Smooth muscle cell (in vitro differentiated cells): ENCODE measurements around the gene RGL4. TPM values are rescaled to one million over a fixed set of nuclear protein-coding genes. Genes with fewer than 3 reads are reported as not detected.
"Not testable (repeated sequence)": the region's sequence is repeated elsewhere in the genome, so short reads cannot be mapped to it uniquely, and the experiment has no call there.

ENCODE experiments used
- DNase-seq: peaks from one replicate; lab custom pipeline; 2025; ENCODE audit not compliant: unreplicated experiment; lab: John Stamatoyannopoulos, UW
- H2AFZ ChIP-seq: fragments of 200-600 bp; sonication (generic); 2 replicates; pipeline ENCODE4 v1.6.0; 2016; ENCODE audit warnings: antibody characterized with exemption, low read depth, mild to moderate bottlenecking
- H3F3A ChIP-seq: fragments of 200-600 bp; sonication (generic); 2 replicates; pipeline ENCODE4 v1.6.0; 2017; ENCODE audit warnings: antibody characterized with exemption, low read depth
- H3K27ac ChIP-seq: fragments of 200-600 bp; sonication (generic); 2 replicates; pipeline ENCODE4 v1.5.1; 2016; ENCODE audit warnings: low read depth, mild to moderate bottlenecking
- H3K27me3 ChIP-seq: fragments of 200-600 bp; sonication (generic); 2 replicates; pipeline ENCODE4 v1.6.1; 2016; ENCODE audit warnings: low read depth, mild to moderate bottlenecking
- H3K36me3 ChIP-seq: fragments of 200-600 bp; sonication (generic); 2 replicates; pipeline ENCODE4 v1.5.1; 2016; ENCODE audit warnings: low read depth
- H3K4me1 ChIP-seq: fragments of 200-600 bp; sonication (generic); 2 replicates; pipeline ENCODE4 v1.5.1; 2016; ENCODE audit warnings: low read depth
- H3K4me2 ChIP-seq: fragments of 200-600 bp; sonication (generic); 2 replicates; pipeline ENCODE4 v1.6.0; 2016; ENCODE audit warnings: mild to moderate bottlenecking
- H3K4me3 ChIP-seq: fragments of 200-600 bp; sonication (generic); 2 replicates; pipeline ENCODE4 v1.5.1; 2016; ENCODE audit warnings: mild to moderate bottlenecking
- H3K79me2 ChIP-seq: fragments of 200-600 bp; sonication (generic); 2 replicates; pipeline ENCODE4 v1.6.0; 2016; ENCODE audit warnings: low read depth, mild to moderate bottlenecking
- H3K9ac ChIP-seq: fragments of 200-600 bp; sonication (generic); 2 replicates; pipeline ENCODE4 v1.6.0; 2016; ENCODE audit warnings: low read depth
- H3K9me3 ChIP-seq: fragments of 200-600 bp; sonication (generic); replicated peaks from 2 replicates; pipeline ENCODE4 v1.5.1; 2016; ENCODE audit warnings: low read depth
- H4K20me1 ChIP-seq: fragments of 200-600 bp; sonication (generic); 2 replicates; pipeline ENCODE4 v1.6.0; 2016; ENCODE audit warnings: low read depth
- CTCF ChIP-seq: fragments of 200-600 bp; sonication (generic); IDR thresholded peaks from 2 replicates; pipeline ENCODE4 v1.5.1; 2017; ENCODE audit warnings: borderline replicate concordance, mild to moderate bottlenecking, antibody characterized with exemption; ENCODE audit not compliant: insufficient read depth, poor library complexity, severe bottlenecking
- WGBS: methylation state at CpG from one replicate; pipeline ENCODE4 v1.1.7; 2016; ENCODE audit warnings: low lambda C conversion rate; 5-methylcytosine and 5-hydroxymethylcytosine counted together
- polyA plus RNA-seq: library from polyadenylated mRNA; unstranded; fragments of >200 nt; fragmentation: Nextera tagmentation; extraction: Ambion mirVana; gene quantifications from 2 replicates; pipeline ENCODE4 v1.2.1, GENCODE V29; 2016
- total RNA-seq: library from RNA; depleted of rRNA; stranded (reverse); fragments of >200 nt; gene quantifications from 2 replicates; pipeline ENCODE4 v1.2.3, GENCODE V29; 2014

Gene RGL4
- total and polyA plus RNA-seq, 2 experiments from 2014 or later, result 0.23 TPM; not detected in 1

- no peaks in the 10 kb centered on the region for H3K79me2 ChIP-seq
- no peak for TF ChIP-seq CTCF
- H3K4me2 ChIP-seq, result no peak overlapping the region
- H3F3A ChIP-seq, result no peaks in the 10 kb centered on the region
- no peaks in the 10 kb centered on the region for H3K9me3 ChIP-seq
- H3K27me3 ChIP-seq, result no peaks in the 10 kb centered on the region
- H2AFZ ChIP-seq, result no peak overlapping the region
- no peak overlapping the region for H3K4me3 ChIP-seq
- H4K20me1 ChIP-seq, result no peaks in the 10 kb centered on the region
- no peaks in the 10 kb centered on the region for H3K4me1 ChIP-seq
- H3K27ac ChIP-seq, result no peak overlapping the region
- H3K36me3 ChIP-seq, result no peaks in the 10 kb centered on the region
- no peak overlapping the region for H3K9ac ChIP-seq
- WGBS, result 95% methylated on average over 7 of the region's 7 CpGs
- no peak for DNase-seq
These were observed 38.5 kb upstream of the RGL4 start for GRCh38 chr22:23652286-23652685.

DNA sequence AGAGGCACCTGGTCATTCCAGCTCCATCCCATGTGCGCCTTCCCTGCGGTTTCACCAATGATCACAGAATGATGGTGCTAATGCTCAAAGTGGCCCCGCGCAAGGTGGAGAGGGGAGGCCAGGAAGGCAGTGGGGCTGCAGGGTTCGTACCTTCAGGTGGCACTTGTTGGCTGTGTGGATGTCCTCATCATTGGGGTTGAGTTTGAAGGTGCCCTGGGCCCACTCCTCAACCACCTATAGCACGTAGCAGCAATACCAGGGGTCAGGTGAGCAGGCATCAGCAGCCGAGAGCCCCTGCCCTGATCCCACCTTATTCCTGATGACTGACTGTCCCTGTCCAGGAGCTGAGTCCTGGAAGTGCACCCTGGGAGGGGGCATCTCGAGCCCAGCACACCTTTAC, 38.1 kb upstream of the RGL4 start:
- H3K9ac ChIP-seq, result no peak overlapping the region
- no peaks in the 10 kb centered on the region for H4K20me1 ChIP-seq
- H3K9me3 ChIP-seq, result no peaks in the 10 kb centered on the region
- H3K36me3 ChIP-seq, result no peaks in the 10 kb centered on the region
- no peaks in the 10 kb centered on the region for H3K79me2 ChIP-seq
- no peak overlapping the region for H3K4me3 ChIP-seq
- no peak for DNase-seq
- no peak for TF ChIP-seq CTCF
- H3F3A ChIP-seq, result no peaks in the 10 kb centered on the region
- H3K4me2 ChIP-seq, result no peak overlapping the region
- H3K27ac ChIP-seq, result no peak overlapping the region
- 87% methylated on average over 8 of the region's 8 CpGs for WGBS
- no peak overlapping the region for H2AFZ ChIP-seq
- no peaks in the 10 kb centered on the region for H3K27me3 ChIP-seq
- no peaks in the 10 kb centered on the region for H3K4me1 ChIP-seq

DNA sequence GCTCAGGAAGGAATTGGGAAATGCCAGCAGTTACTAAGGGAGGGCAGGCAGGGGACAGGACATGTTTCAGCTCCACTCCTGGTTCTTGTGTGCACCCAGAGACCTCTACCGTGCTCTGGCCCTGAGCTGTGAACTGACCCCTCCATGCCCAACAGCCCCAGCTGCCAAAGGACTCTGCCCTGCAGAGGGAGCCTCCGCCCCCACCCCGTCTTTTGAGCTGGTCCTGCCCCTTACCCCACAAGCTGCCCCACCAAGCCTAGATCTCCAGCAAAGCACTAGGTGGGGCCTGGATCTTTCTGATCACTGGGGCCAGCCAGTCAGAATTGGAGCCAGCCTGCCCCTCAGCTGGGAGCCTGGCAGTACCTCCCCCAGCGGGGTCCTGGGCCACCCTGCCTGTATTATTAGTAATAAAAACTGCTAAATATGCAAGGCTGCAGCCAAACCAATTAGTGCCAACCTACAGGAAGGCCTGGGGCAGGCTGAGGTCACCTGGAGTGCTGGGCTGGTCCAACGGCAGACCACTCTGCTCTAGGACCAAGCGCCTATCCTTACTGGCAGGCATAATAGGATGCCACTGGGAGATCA, 34.8 kb upstream of the RGL4 start:
- Histone ChIP-seq H2AFZ (no peak overlapping the region), H3K27ac (no peak overlapping the region), H3K9ac (no peak overlapping the region), H4K20me1 (no peaks in the 10 kb centered on the region), H3K4me2 (no peak overlapping the region), H3F3A (no peaks in the 10 kb centered on the region), H3K4me1 (no peaks in the 10 kb centered on the region), H3K79me2 (no peaks in the 10 kb centered on the region), H3K4me3 (no peak overlapping the region), H3K36me3 (no peaks in the 10 kb centered on the region), H3K27me3 (no peaks in the 10 kb centered on the region), H3K9me3 (no peaks in the 10 kb centered on the region)
- DNase-seq, result no peak
- 95% methylated on average over 6 of the region's 6 CpGs for WGBS
- no peak for TF ChIP-seq CTCF

DNA sequence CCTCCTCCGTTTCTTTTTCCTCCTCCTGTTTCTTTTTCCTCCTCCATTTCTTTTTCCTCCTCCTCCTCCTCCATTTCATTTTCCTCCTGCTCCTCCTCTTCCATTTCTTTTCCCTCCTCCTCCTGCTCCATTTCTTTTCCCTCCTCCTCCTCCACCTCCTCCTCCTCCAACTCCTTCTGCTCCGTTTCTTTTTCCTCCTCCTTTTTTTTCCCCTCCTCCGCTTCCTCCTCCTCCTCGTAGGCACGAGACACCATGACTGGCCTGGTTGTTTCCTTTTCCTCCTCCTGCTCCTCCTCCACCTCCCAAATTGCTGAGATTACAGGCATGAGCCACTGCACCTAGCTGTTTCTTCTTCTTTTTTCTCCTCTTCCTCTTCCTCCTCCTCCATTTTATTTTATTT, 33.1 kb upstream of the RGL4 start:
- Histone ChIP-seq H3K27me3 (no peaks in the 10 kb centered on the region), H3F3A (no peaks in the 10 kb centered on the region), H3K79me2 (no peaks in the 10 kb centered on the region), H3K4me1 (no peaks in the 10 kb centered on the region), H3K9me3 (no peaks in the 10 kb centered on the region), H3K4me3 (no peak overlapping the region), H3K9ac (no peak overlapping the region), H3K27ac (no peak overlapping the region), H4K20me1 (no peaks in the 10 kb centered on the region), H3K4me2 (no peak overlapping the region), H2AFZ (no peak overlapping the region), H3K36me3 (no peaks in the 10 kb centered on the region)
- no peak for TF ChIP-seq CTCF
- WGBS, result 87% methylated on average over 4 of the region's 5 CpGs
- DNase-seq, result no peak

DNA sequence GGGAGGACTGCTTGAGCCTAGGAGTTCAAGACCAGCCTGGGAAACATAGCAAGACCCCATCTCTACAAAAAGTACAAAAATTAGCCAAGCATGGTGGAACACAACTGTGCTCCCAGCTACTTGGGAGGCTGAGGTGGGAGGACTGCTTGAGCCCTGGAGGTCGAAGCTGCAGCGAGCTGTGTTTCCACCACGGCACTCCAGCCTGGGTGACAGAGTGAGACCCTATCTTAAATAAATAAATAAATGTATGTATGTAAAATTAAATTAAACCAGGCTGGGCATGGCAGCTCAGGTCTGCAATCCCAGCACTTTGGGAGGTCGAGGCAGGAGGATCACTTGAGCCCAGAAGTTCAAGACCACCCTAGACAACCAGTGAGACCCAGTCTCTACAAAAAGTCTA, 30.4 kb upstream of the RGL4 start:
- H3K4me1 ChIP-seq, DNase-seq, H2AFZ ChIP-seq, H3K4me2 ChIP-seq, H3K79me2 ChIP-seq, H3K27me3 ChIP-seq, H3F3A ChIP-seq, H3K9me3 ChIP-seq, H3K27ac ChIP-seq, H4K20me1 ChIP-seq, H3K36me3 ChIP-seq, H3K9ac ChIP-seq, H3K4me3 ChIP-seq: not testable (repeated sequence)
- WGBS, result 94% methylated on average over 4 of the region's 4 CpGs
